Tibial nerve (tissue), 4 donors: ENCODE measurements around the gene SLC7A5. TPM values are rescaled to one million over a fixed set of nuclear protein-coding genes. Genes with fewer than 3 reads are reported as not detected.
"Not testable (repeated sequence)": the region's sequence is repeated elsewhere in the genome, so short reads cannot be mapped to it uniquely, and the experiment has no call there.

Experiments
- DNase-seq, 2 donors: peaks; one replicate each; pipeline ENCODE4 v3.0.0-alpha.2; 2019; ENCODE audit warnings: low spot score in 2 of 2
- H3K27ac ChIP-seq, 4 donors: fragments of 200-600 bp; sonication (generic) in 3 of 4; one replicate each; pipeline ENCODE4 v1.5.1; 2017 to 2019; ENCODE audit warnings: mild to moderate bottlenecking in 1 of 4
- H3K27me3 ChIP-seq, 2 donors: fragments of 200-600 bp; sonication (generic) in 1 of 2; one replicate each; pipeline versions ENCODE4 v1.5.1 to v1.6.0; 2017 to 2019
- H3K36me3 ChIP-seq, 3 donors: fragments of 200-600 bp; sonication (generic); one replicate each; pipeline ENCODE4 v1.5.1; 2018 to 2019
- H3K4me1 ChIP-seq, 4 donors: fragments of 200-600 bp; sonication (generic) in 3 of 4; one replicate each; pipeline ENCODE4 v1.5.1; 2017 to 2019
- H3K4me3 ChIP-seq, 4 donors: fragments of 200-600 bp; sonication (generic) in 3 of 4; one replicate each; pipeline ENCODE4 v1.5.1; 2017 to 2019; ENCODE audit warnings: mild to moderate bottlenecking in 1 of 4, moderate library complexity in 1 of 4
- H3K9me3 ChIP-seq, 4 donors: fragments of 200-600 bp; sonication (generic) in 3 of 4; one replicate each; pipeline ENCODE4 v1.5.1; 2017 to 2019
- EP300 ChIP-seq, 2 donors: sonication (generic); formaldehyde crosslinking; IDR thresholded peaks; one replicate each; pipeline ENCODE4 v1.6.1; 2017; ENCODE audit warnings: antibody characterized with exemption in 2 of 2, mild to moderate bottlenecking in 1 of 2
- POLR2A ChIP-seq, 2 donors: fragments of 450-650 bp; IDR thresholded peaks; one replicate each; pipeline ENCODE4 v1.6.1; 2017; ENCODE audit warnings: antibody characterized with exemption in 2 of 2, mild to moderate bottlenecking in 2 of 2, moderate library complexity in 2 of 2
- WGBS, 2 donors: methylation state at CpG; one replicate each; pipeline ENCODE4 v1.1.5; 2018; 5-methylcytosine and 5-hydroxymethylcytosine counted together
- total RNA-seq, 4 donors: library from RNA; depleted of rRNA; stranded (reverse); fragments of >200 nt; gene quantifications; one replicate each; pipeline ENCODE4 v1.1.0, GENCODE V29; 2016
- TF ChIP-seq, protein P1 (sequence below), 5 experiments: fragments of 200-600 bp in 3 of 5; fragments of 450-650 bp in 2 of 5; sonication (generic) in 3 of 5; IDR thresholded peaks; one replicate each; pipeline ENCODE4 v1.5.1; 2016 to 2019; ENCODE audit warnings: antibody characterized with exemption in 5 of 5, mild to moderate bottlenecking in 3 of 5, moderate library complexity in 2 of 5

Gene SLC7A5
- total RNA-seq, 4 donors from 2014 or later, result 5.5 to 6.6 (median 6.0) TPM

DNA sequence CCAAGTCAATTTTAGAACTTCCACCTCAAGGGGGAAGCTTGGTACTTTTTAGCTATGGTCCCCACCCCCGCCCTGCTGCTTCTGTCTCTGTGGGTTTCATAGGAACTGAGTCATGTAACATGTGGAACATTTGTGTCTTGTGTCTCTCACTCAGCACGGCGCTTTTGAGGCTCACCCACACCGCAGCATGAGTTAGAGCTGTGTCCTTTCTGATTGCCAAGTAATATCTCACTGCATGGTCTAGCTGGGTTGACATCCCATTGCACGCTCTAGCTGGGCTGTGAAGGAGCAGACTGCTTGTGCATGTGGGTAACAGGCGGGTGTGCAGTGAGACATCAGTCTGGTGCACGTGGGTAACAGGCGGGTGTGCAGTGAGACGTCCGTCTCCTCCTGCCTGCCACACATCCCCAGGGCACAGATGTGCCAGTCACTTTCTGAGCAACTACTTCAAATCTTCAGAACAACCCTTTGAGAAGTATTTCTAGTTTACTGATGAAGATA lies 26.4 kb upstream of the SLC7A5 start:
- TF ChIP-seq POLR2A (IDR thresholded peaks at IDR 0.05) (no peak), EP300 (IDR thresholded peaks at IDR 0.05) (no peak)
- TF ChIP-seq, protein P1, sequence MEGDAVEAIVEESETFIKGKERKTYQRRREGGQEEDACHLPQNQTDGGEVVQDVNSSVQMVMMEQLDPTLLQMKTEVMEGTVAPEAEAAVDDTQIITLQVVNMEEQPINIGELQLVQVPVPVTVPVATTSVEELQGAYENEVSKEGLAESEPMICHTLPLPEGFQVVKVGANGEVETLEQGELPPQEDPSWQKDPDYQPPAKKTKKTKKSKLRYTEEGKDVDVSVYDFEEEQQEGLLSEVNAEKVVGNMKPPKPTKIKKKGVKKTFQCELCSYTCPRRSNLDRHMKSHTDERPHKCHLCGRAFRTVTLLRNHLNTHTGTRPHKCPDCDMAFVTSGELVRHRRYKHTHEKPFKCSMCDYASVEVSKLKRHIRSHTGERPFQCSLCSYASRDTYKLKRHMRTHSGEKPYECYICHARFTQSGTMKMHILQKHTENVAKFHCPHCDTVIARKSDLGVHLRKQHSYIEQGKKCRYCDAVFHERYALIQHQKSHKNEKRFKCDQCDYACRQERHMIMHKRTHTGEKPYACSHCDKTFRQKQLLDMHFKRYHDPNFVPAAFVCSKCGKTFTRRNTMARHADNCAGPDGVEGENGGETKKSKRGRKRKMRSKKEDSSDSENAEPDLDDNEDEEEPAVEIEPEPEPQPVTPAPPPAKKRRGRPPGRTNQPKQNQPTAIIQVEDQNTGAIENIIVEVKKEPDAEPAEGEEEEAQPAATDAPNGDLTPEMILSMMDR (IDR thresholded peaks at IDR 0.05), result no peak
- DNase-seq, result no peak
- WGBS, 2 donors, result 67 to 72% methylated on average over 10 of the region's 10 CpGs
- no peaks in the 10 kb centered on the region for H3K9me3 ChIP-seq
- H3K4me1 ChIP-seq, result no peaks in the 10 kb centered on the region
- H3K4me3 ChIP-seq, result no peak overlapping the region
- H3K27ac ChIP-seq, result peak overlapping the region in 1 of 4 donors; percentile 59
- peaks cover 0 to 7% of the 10 kb centered on the region in 2 donors for H3K27me3 ChIP-seq
- no peaks in the 10 kb centered on the region for H3K36me3 ChIP-seq

DNA sequence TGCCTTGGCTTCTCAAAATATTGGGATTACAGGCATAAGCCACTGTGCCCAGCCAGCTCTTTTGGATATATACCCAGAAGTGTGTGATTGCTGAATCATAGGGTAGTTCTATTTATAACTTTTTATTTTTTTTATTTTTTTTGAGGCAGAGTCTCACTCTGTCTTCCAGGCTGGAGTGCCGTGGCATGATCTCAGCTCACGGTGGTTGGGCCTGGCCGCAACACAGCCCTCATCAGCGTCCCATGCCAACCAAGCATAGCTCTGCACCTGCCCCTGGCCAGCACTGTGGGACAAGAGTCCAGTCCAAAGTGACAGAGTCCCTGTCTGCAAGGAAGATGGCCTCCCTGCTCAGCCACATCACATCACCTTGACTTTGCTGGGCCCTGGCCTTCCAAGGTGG lies 24.7 kb upstream of the SLC7A5 start:
- WGBS, 2 donors, result 54 to 60% methylated on average over 4 of the region's 4 CpGs

DNA sequence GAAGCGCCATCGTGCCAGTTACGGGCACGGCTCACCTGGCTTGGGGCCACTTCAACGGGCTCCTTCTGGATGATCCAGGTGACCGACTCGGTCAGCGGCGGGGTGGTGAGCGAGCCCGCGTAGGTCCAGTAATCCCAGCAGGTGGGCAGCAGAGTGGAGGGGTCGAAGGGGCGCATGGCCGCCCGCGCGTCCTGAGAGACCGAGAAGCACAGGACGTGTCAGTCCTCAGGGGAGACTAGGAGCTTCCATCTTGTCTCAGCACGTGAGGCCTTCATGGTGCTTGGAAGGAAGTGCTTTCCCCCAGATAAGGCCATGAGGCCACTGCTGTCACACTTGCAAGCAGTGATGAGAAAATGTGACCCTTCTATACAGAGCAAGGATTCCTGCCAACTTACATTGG lies 22.5 kb upstream of the SLC7A5 start:
- Histone ChIP-seq H3K4me1 (no peaks in the 10 kb centered on the region), H3K4me3 (no peak overlapping the region), H3K9me3 (peaks cover 0 to 9% (median 0%) of the 10 kb centered on the region in 4 donors), H3K27ac (no peak overlapping the region), H3K36me3 (no peaks in the 10 kb centered on the region), H3K27me3 (no peaks in the 10 kb centered on the region)
- WGBS, 2 donors, result 89 to 90% methylated on average over 21 of the region's 21 CpGs
- DNase-seq, result no peak
- TF ChIP-seq, protein P1 (IDR thresholded peaks at IDR 0.05), result no peak
- TF ChIP-seq POLR2A (IDR thresholded peaks at IDR 0.05), result no peak
- TF ChIP-seq EP300 (IDR thresholded peaks at IDR 0.05), result no peak

More for the DNA sequence above, 24.7 kb upstream of the SLC7A5 start:
- H3K4me3 ChIP-seq, H3K9me3 ChIP-seq, H3K36me3 ChIP-seq, DNase-seq, H3K4me1 ChIP-seq, H3K27ac ChIP-seq, H3K27me3 ChIP-seq: not testable (repeated sequence)

DNA sequence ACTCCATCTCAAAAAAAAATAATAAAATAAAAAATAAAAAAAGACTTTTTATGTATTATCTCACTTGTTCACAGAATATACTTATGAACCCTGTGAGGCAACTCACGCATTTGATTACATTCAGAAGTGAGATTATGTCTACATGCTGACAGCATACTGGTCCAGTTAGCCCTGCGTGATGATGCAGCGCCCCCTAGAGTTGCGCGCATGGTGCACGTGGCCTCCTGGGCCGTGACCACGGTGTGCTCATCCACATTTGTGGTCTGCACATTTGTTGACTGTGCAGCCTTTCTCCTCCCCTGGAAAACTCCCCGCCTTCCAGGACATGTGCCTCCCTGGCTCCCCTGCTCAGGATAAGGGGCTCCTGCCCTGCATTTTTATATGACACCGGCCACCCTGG lies 20.5 kb upstream of the SLC7A5 start:
- not testable (repeated sequence) for H3K4me3 ChIP-seq, H3K4me1 ChIP-seq, H3K27me3 ChIP-seq, H3K36me3 ChIP-seq, DNase-seq, H3K27ac ChIP-seq, H3K9me3 ChIP-seq
- WGBS, 2 donors, result 89 to 92% methylated on average over 10 of the region's 10 CpGs

DNA sequence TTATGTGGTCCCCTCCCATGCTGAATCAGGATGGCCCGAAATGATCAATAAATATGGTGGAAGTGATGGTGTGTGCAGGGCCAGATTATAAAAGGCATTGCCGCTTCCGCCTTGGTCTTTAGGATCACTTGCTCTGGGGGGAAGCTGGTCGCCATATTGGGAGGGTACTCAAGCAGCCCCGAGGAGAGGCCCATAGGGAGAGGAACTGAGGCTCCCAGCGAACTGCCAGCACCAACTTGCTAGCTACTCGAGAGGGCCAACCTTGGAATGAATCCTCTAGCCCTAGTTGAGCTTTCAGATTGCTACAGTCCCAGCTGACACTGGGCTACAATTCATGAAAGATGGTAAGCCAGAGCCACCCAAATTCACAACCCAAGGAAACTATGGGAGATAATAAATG lies 19.0 kb upstream of the SLC7A5 start:
- H3K4me1 ChIP-seq, H3K27ac ChIP-seq, DNase-seq, H3K36me3 ChIP-seq, H3K9me3 ChIP-seq, H3K27me3 ChIP-seq, H3K4me3 ChIP-seq: not testable (repeated sequence)
- WGBS, 2 donors, result 83 to 93% methylated on average over 7 of the region's 7 CpGs

DNA sequence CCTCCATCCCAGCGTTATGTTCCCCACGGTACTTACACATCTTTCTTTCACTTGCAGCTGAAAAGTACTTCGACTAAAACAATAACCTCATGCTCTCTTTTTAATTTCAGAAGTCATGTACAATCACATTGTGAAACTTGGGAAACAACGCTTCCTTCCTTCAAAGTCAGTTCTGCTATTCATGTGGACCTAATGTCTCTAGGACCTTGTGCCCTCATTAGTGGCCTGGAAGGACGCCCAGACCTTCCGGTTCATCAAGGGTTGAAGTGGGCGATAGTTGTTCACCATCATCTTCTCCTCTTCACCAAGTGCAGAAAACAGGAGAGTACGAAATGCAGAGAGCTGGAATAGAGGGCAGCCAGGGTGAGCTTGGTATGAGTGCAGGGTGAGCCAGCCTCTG lies 18.6 kb upstream of the SLC7A5 start:
- not testable (repeated sequence) for H3K27me3 ChIP-seq, H3K9me3 ChIP-seq, H3K4me1 ChIP-seq, H3K36me3 ChIP-seq, H3K4me3 ChIP-seq, DNase-seq, H3K27ac ChIP-seq
- WGBS, 2 donors, result 65 to 72% methylated on average over 8 of the region's 8 CpGs
- TF ChIP-seq EP300 (IDR thresholded peaks at IDR 0.05), result peak in 1 of 2 donors; percentile 39

DNA sequence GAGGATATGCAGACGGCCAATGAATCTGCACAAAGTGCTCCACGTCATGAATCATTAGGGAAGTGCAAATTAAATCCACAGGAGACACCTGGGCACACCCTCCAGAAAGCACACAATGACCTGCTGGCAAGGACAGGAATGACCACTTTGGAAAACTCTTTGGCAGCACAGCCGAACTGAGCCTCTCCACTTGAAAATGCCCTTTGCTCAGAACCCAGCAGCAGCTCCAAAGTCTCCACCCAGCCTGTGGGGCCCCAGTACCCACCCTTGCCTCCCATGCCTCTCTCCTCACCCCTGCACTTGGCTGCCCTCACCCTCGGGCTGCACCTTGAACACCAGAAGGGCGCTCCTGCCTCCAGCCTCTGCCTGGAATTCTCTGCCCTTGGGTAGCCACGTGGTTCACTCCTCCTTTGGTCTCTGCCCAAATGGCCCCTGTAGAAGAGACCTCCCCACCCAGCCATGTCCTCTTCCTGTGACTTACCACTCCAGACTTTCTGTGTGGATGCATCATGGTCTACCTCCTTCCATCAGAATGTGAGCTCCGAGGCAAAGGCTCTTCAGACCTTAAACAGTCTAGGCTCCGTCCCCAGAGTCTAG lies 16.2 kb upstream of the SLC7A5 start:
- H3K36me3 ChIP-seq, H3K4me1 ChIP-seq, DNase-seq, H3K27ac ChIP-seq, H3K9me3 ChIP-seq, H3K4me3 ChIP-seq: not testable (repeated sequence)
- 59 to 69% methylated on average over 8 of the region's 8 CpGs for WGBS, 2 donors
- H3K27me3 ChIP-seq, result peaks cover 0 to 27% of the 10 kb centered on the region in 2 donors
